Liver (tissue), 9 donors: ENCODE results near the gene PEX14. TPM values are rescaled to one million over a fixed set of nuclear protein-coding genes. Genes with fewer than 3 reads are reported as not detected.

ENCODE experiments used
- DNase-seq: peaks from one replicate; pipeline ENCODE4 v3.0.0-alpha.2; 2017; ENCODE audit warnings: low spot score
- H3K27ac ChIP-seq, 2 donors: one replicate each; pipeline ENCODE4 v1.7.0; 2013; ENCODE audit warnings: inconsistent platforms in 2 of 2, low read length in 2 of 2, control low read depth in 1 of 2, low read depth in 1 of 2, mild to moderate bottlenecking in 1 of 2
- H3K27me3 ChIP-seq, 4 donors: one replicate each; pipeline versions ENCODE4 v1.6.1 to v1.7.0; 2013; ENCODE audit warnings: low read length in 3 of 4, inconsistent platforms in 1 of 4, mild to moderate bottlenecking in 1 of 4, moderate library complexity in 1 of 4; ENCODE audit not compliant: control insufficient read depth in 4 of 4, insufficient read depth in 4 of 4
- H3K36me3 ChIP-seq, 4 donors: one replicate each; pipeline versions ENCODE4 v1.6.1 to v1.7.0; 2013; ENCODE audit warnings: low read length in 3 of 4, mild to moderate bottlenecking in 3 of 4, low read depth in 1 of 4, moderate library complexity in 1 of 4; ENCODE audit not compliant: control insufficient read depth in 4 of 4, insufficient read depth in 3 of 4
- H3K4me1 ChIP-seq, 4 donors: one replicate each; pipeline versions ENCODE4 v1.6.1 to v1.7.0; 2013; ENCODE audit warnings: low read length in 3 of 4, mild to moderate bottlenecking in 3 of 4, moderate library complexity in 1 of 4; ENCODE audit not compliant: control insufficient read depth in 4 of 4, insufficient read depth in 4 of 4
- H3K4me3 ChIP-seq, 3 donors: one replicate each; pipeline versions ENCODE4 v1.6.1 to v1.7.0; 2013; ENCODE audit warnings: low read length in 3 of 3, control low read depth in 1 of 3, low read depth in 1 of 3, mild to moderate bottlenecking in 1 of 3
- H3K9ac ChIP-seq, 2 donors: one replicate each; pipeline ENCODE4 v1.7.0; 2013; ENCODE audit warnings: low read length in 2 of 2, mild to moderate bottlenecking in 2 of 2, moderate library complexity in 2 of 2, control low read depth in 1 of 2, low read depth in 1 of 2
- H3K9me3 ChIP-seq, 4 donors: one replicate each; pipeline versions ENCODE4 v1.6.1 to v1.7.0; 2013; ENCODE audit warnings: low read length in 3 of 4; ENCODE audit not compliant: control insufficient read depth in 4 of 4
- EGR1 ChIP-seq, 2 donors: IDR thresholded peaks; 2 replicates each; pipeline ENCODE4 v1.6.1; 2016 to 2018; ENCODE audit warnings: antibody characterized with exemption in 2 of 2, low read depth in 2 of 2
- FOXA1 ChIP-seq: IDR thresholded peaks from 2 replicates; pipeline ENCODE4 v1.6.1; 2016; ENCODE audit warnings: antibody characterized with exemption
- GABPA ChIP-seq, 2 donors: IDR thresholded peaks in 1 of 2; conservative IDR thresholded peaks in 1 of 2; 2 replicates each; pipeline ENCODE4 v1.6.1; 2016; ENCODE audit warnings: antibody characterized with exemption in 2 of 2, mild to moderate bottlenecking in 1 of 2, moderate library complexity in 1 of 2
- HNF4A ChIP-seq, 2 donors: conservative IDR thresholded peaks; 2 replicates each; pipeline ENCODE4 v1.6.1; 2016; ENCODE audit warnings: antibody characterized with exemption in 2 of 2, mild to moderate bottlenecking in 2 of 2
- HNF4G ChIP-seq: IDR thresholded peaks from 2 replicates; pipeline ENCODE4 v1.6.1; 2016; ENCODE audit warnings: antibody characterized with exemption
- JUND ChIP-seq, 2 donors: IDR thresholded peaks; 2 replicates each; pipeline ENCODE4 v1.6.1; 2016; ENCODE audit warnings: antibody characterized with exemption in 2 of 2
- MAX ChIP-seq: IDR thresholded peaks from 2 replicates; pipeline ENCODE4 v1.6.1; 2016; ENCODE audit warnings: antibody characterized with exemption
- NR2F2 ChIP-seq: IDR thresholded peaks from 2 replicates; pipeline ENCODE4 v1.6.1; 2016; ENCODE audit warnings: antibody characterized with exemption
- RAD21 ChIP-seq, 2 donors: IDR thresholded peaks; 2 replicates each; pipeline ENCODE4 v1.6.1; 2016; ENCODE audit warnings: antibody characterized with exemption in 2 of 2, mild to moderate bottlenecking in 2 of 2
- REST ChIP-seq: IDR thresholded peaks from 2 replicates; pipeline ENCODE4 v1.6.1; 2016; ENCODE audit warnings: antibody characterized with exemption, mild to moderate bottlenecking
- RXRA ChIP-seq, 2 donors: IDR thresholded peaks; 2 replicates each; pipeline ENCODE4 v1.6.1; 2017 to 2018; ENCODE audit warnings: antibody characterized with exemption in 2 of 2, mild to moderate bottlenecking in 1 of 2
- SP1 ChIP-seq: IDR thresholded peaks from 2 replicates; pipeline ENCODE4 v1.6.1; 2018; ENCODE audit warnings: antibody characterized with exemption, mild to moderate bottlenecking
- TAF1 ChIP-seq: conservative IDR thresholded peaks from 2 replicates; pipeline ENCODE4 v1.6.1; 2016; ENCODE audit warnings: antibody characterized with exemption, mild to moderate bottlenecking
- YY1 ChIP-seq: IDR thresholded peaks from 2 replicates; pipeline ENCODE4 v1.6.1; 2016; ENCODE audit warnings: antibody characterized with exemption, mild to moderate bottlenecking
- WGBS: extraction: QIAGEN DNeasy Blood & Tissue Kit; methylation state at CpG from one replicate; pipeline ENCODE4 v1.1.7; 2013; 5-methylcytosine and 5-hydroxymethylcytosine counted together
- polyA plus RNA-seq, 2 donors: library from polyadenylated mRNA; stranded (reverse) in 1 of 2; unstranded in 1 of 2; fragments of 200-250 nt in 1 of 2; fragments of >200 nt in 1 of 2; fragmentation: Nextera tagmentation in 1 of 2; extraction: Ambion mirVana in 1 of 2; gene quantifications; one replicate each; pipeline versions ENCODE4 v1.2.1 to v1.2.3, GENCODE V29; 2013 to 2015
- total RNA-seq, 2 donors: library from RNA; depleted of rRNA; stranded (reverse); fragments of >200 nt; gene quantifications; one replicate each; pipeline ENCODE4 v1.2.3, GENCODE V29; 2014
- TF ChIP-seq, protein P1 (sequence below): IDR thresholded peaks from 2 replicates; pipeline ENCODE4 v1.6.1; 2016; ENCODE audit warnings: antibody characterized with exemption
- TF ChIP-seq, protein P2 (sequence below): fragments of 150-350 bp; IDR thresholded peaks from 2 replicates; pipeline ENCODE4 v1.5.1; 2017; ENCODE audit warnings: improper control_type of control experiment, low read depth, low read length; ENCODE audit not compliant: missing input control
- TF ChIP-seq, protein P3 (sequence below): IDR thresholded peaks from 2 replicates; pipeline ENCODE4 v1.6.1; 2016; ENCODE audit warnings: antibody characterized with exemption
- donor health status: healthy.
- donor health status: healthy.
- donor health status: healthy.
- donor health status: healthy.
- donor health status: healthy.

The PEX14 gene
- total and polyA plus RNA-seq, 4 donors = 7.1 to 16.1 (median 11.7) TPM

- Histone ChIP-seq H3K9ac (no peak overlapping the region), H3K36me3 (peaks cover 0 to 18% (median 4%) of the 10 kb centered on the region in 4 donors), H3K27me3 (no peaks in the 10 kb centered on the region), H3K4me1 (peaks cover 0 to 2% (median 0%) of the 10 kb centered on the region in 4 donors), H3K4me3 (no peak overlapping the region), H3K27ac (no peak overlapping the region), H3K9me3 (no peaks in the 10 kb centered on the region)
- DNase-seq = no peak
- 95% methylated on average over 31 of the region's 31 CpGs for WGBS
- no peak for TF ChIP-seq MAX
- TF ChIP-seq, protein P1, sequence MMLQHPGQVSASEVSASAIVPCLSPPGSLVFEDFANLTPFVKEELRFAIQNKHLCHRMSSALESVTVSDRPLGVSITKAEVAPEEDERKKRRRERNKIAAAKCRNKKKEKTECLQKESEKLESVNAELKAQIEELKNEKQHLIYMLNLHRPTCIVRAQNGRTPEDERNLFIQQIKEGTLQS = no peak
- TF ChIP-seq RAD21 (IDR thresholded peaks at IDR 0.05) = no peak
- TF ChIP-seq, protein P2, sequence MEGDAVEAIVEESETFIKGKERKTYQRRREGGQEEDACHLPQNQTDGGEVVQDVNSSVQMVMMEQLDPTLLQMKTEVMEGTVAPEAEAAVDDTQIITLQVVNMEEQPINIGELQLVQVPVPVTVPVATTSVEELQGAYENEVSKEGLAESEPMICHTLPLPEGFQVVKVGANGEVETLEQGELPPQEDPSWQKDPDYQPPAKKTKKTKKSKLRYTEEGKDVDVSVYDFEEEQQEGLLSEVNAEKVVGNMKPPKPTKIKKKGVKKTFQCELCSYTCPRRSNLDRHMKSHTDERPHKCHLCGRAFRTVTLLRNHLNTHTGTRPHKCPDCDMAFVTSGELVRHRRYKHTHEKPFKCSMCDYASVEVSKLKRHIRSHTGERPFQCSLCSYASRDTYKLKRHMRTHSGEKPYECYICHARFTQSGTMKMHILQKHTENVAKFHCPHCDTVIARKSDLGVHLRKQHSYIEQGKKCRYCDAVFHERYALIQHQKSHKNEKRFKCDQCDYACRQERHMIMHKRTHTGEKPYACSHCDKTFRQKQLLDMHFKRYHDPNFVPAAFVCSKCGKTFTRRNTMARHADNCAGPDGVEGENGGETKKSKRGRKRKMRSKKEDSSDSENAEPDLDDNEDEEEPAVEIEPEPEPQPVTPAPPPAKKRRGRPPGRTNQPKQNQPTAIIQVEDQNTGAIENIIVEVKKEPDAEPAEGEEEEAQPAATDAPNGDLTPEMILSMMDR = no peak
- TF ChIP-seq REST = no peak
- TF ChIP-seq FOXA1 = no peak
- no peak for TF ChIP-seq GABPA (IDR thresholded peaks at IDR 0.05 in 1 of 2, conservative IDR thresholded peaks at IDR 0.05 in 1 of 2)
- TF ChIP-seq RXRA (IDR thresholded peaks at IDR 0.05) = no peak
- no peak for TF ChIP-seq SP1
- TF ChIP-seq EGR1 (IDR thresholded peaks at IDR 0.05; ENCODE audit: low read depth in 2 of 2) = no peak
- no peak for TF ChIP-seq NR2F2
- no peak for TF ChIP-seq JUND (IDR thresholded peaks at IDR 0.05)
- TF ChIP-seq YY1 = no peak
- no peak for TF ChIP-seq TAF1
- no peak for TF ChIP-seq HNF4A (conservative IDR thresholded peaks at IDR 0.05)
- no peak for TF ChIP-seq HNF4G
- TF ChIP-seq, protein P3, sequence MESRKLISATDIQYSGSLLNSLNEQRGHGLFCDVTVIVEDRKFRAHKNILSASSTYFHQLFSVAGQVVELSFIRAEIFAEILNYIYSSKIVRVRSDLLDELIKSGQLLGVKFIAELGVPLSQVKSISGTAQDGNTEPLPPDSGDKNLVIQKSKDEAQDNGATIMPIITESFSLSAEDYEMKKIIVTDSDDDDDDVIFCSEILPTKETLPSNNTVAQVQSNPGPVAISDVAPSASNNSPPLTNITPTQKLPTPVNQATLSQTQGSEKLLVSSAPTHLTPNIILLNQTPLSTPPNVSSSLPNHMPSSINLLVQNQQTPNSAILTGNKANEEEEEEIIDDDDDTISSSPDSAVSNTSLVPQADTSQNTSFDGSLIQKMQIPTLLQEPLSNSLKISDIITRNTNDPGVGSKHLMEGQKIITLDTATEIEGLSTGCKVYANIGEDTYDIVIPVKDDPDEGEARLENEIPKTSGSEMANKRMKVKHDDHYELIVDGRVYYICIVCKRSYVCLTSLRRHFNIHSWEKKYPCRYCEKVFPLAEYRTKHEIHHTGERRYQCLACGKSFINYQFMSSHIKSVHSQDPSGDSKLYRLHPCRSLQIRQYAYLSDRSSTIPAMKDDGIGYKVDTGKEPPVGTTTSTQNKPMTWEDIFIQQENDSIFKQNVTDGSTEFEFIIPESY = no peak
Measured at GRCh38 chr1:10642403-10643080, 167.8 kb downstream of the PEX14 start.
